HepG2 (cell line): ENCODE results near the gene DLG5. TPM values are rescaled to one million over a fixed set of nuclear protein-coding genes. Genes with fewer than 3 reads are reported as not detected.

ENCODE experiments used
- ATAC-seq: fragments of 200-7000 bp; cut with Tn5 transposase; 3 replicates; pipeline ENCODE4 v1.9.1; 2020; ENCODE audit warnings: mild to moderate bottlenecking, moderate library complexity
- BruUV-seq: library from RNA; stranded (reverse); fragments of 400-500 nt; replicated peaks from 2 replicates; lab custom pipeline; 2021; lab: Mats Ljungman, UMichigan
- CTCF ChIA-PET: fragments of 300-600 bp; formaldehyde crosslinking; extraction: SDS; loops from one replicate; lab custom pipeline; 2021; ENCODE audit warnings: low total read pairs, inconsistent platforms, low intra/inter-chr PET ratio; lab: Yijun Ruan, JAX
- POLR2A ChIA-PET: fragments of 350-600 bp; sonication (Branson Sonifier 250); formaldehyde crosslinking; loops from one replicate; lab custom pipeline; 2020; ENCODE audit warnings: antibody characterized with exemption, inconsistent platforms; lab: Yijun Ruan, JAX
- DNase-seq: peaks from one replicate; pipeline ENCODE4 v3.0.0-alpha.2; 2015; ENCODE audit warnings: low spot score
- FAIRE-seq: peaks from 3 replicates; lab custom pipeline; 2011; peaks lifted over from hg19 to GRCh38; lab: Jason Lieb, UNC
- H2AFZ ChIP-seq: one replicate; pipeline ENCODE4 v1.6.1; 2011; ENCODE audit warnings: low read length, inconsistent platforms
- H3K27ac ChIP-seq: fragments of 300-600 bp; 3 replicates; pipeline ENCODE4 v1.8.0; 2011; ENCODE audit warnings: mixed run types, mild to moderate bottlenecking, mixed read lengths, low read length, inconsistent platforms; ENCODE audit not compliant: insufficient read depth; ENCODE audit errors: extremely low read length
- H3K27me3 ChIP-seq, 2 experiments: fragments of 200-600 bp in 1 of 2; 2 replicates in 1 of 2; 3 replicates in 1 of 2; pipeline versions ENCODE4 v1.6.0 to v1.8.0; 2011; ENCODE audit warnings: low read length in 2 of 2, mild to moderate bottlenecking in 2 of 2, moderate library complexity in 2 of 2, inconsistent platforms in 1 of 2; ENCODE audit not compliant: insufficient read depth in 2 of 2, control insufficient read depth in 1 of 2
- H3K36me3 ChIP-seq, 2 experiments: fragments of 200-600 bp in 1 of 2; replicated peaks in 1 of 2; 2 replicates in 1 of 2; 3 replicates in 1 of 2; pipeline versions ENCODE4 v1.5.1 to v1.8.0; 2011; ENCODE audit warnings: low read length in 2 of 2, inconsistent platforms in 1 of 2; ENCODE audit not compliant: insufficient read depth in 2 of 2, control insufficient read depth in 1 of 2
- H3K4me1 ChIP-seq: 2 replicates; pipeline ENCODE4 v1.5.1; 2012; ENCODE audit warnings: low read length, inconsistent platforms; ENCODE audit not compliant: insufficient read depth
- H3K4me2 ChIP-seq: 2 replicates; pipeline ENCODE4 v1.6.0; 2011; ENCODE audit warnings: low read depth, low read length, inconsistent platforms
- H3K4me3 ChIP-seq, 3 experiments: fragments of 200-600 bp in 1 of 3; sonication (generic), shearing (Covaris generic) in 1 of 3; replicated peaks in 1 of 3; 2 replicates each; pipeline ENCODE4 v1.5.1; 2011 to 2016; ENCODE audit warnings: low read length in 3 of 3, inconsistent platforms in 2 of 3, low read depth in 2 of 3, mild to moderate bottlenecking in 2 of 3, control low read depth in 1 of 3, mixed read lengths in 1 of 3; ENCODE audit not compliant: insufficient read depth in 1 of 3
- H3K79me2 ChIP-seq: one replicate; pipeline ENCODE4 v1.6.1; 2011; ENCODE audit warnings: low read length, inconsistent platforms; ENCODE audit not compliant: insufficient read depth
- H3K9ac ChIP-seq: 2 replicates; pipeline ENCODE4 v1.6.0; 2011; ENCODE audit warnings: mild to moderate bottlenecking, low read depth, low read length, inconsistent platforms; ENCODE audit not compliant: insufficient read depth
- H3K9me3 ChIP-seq: 2 replicates; pipeline ENCODE4 v1.5.1; 2012; ENCODE audit warnings: mild to moderate bottlenecking, low read length
- H4K20me1 ChIP-seq: 2 replicates; pipeline ENCODE4 v1.6.0; 2011; ENCODE audit warnings: inconsistent platforms, mild to moderate bottlenecking, low read length, moderate library complexity; ENCODE audit not compliant: insufficient read depth
- ADNP ChIP-seq: sonication (generic); formaldehyde crosslinking; IDR thresholded peaks from 2 replicates; pipeline ENCODE4 v1.4.0; 2020; ENCODE audit warnings: missing genetic modification reagents
- ELF3 ChIP-seq: IDR thresholded peaks from 2 replicates; pipeline ENCODE4 v1.6.1; 2016; ENCODE audit warnings: missing genetic modification reagents, missing compliant biosample characterization
- FOXA1 ChIP-seq, 2 experiments: fragments of 450-650 bp in 1 of 2; sonication (generic) in 1 of 2; formaldehyde crosslinking in 1 of 2; IDR thresholded peaks; 2 replicates each; pipeline versions ENCODE4 v1.4.0 to v1.6.1; 2016 to 2020; ENCODE audit warnings: missing genetic modification reagents in 1 of 2
- GABPB1 ChIP-seq: IDR thresholded peaks from 2 replicates; pipeline ENCODE4 v1.6.1; 2016; ENCODE audit warnings: mild to moderate bottlenecking, missing genetic modification reagents, moderate library complexity, missing compliant biosample characterization
- HOXA3 ChIP-seq: sonication (generic); formaldehyde crosslinking; IDR thresholded peaks from 2 replicates; pipeline ENCODE4 v1.5.0; 2020; ENCODE audit warnings: missing genetic modification reagents
- KLF9 ChIP-seq: IDR thresholded peaks from 2 replicates; pipeline ENCODE4 v1.6.1; 2016; ENCODE audit warnings: low read depth
- KMT2A ChIP-seq: sonication (generic); formaldehyde crosslinking; IDR thresholded peaks from 2 replicates; pipeline ENCODE4 v1.4.0; 2020; ENCODE audit warnings: missing genetic modification reagents
- MYC ChIP-seq: sonication (generic); formaldehyde crosslinking; IDR thresholded peaks from 2 replicates; pipeline ENCODE4 v1.9.0; 2021; ENCODE audit warnings: missing genetic modification reagents, borderline replicate concordance
- NCOA2 ChIP-seq: sonication (generic); formaldehyde crosslinking; IDR thresholded peaks from 2 replicates; pipeline ENCODE4 v1.8.0; 2022; ENCODE audit warnings: inconsistent platforms
- PITX1 ChIP-seq: sonication (generic); formaldehyde crosslinking; IDR thresholded peaks from 2 replicates; pipeline ENCODE4 v1.5.1; 2020; ENCODE audit warnings: mild to moderate bottlenecking, missing genetic modification reagents
- POGZ ChIP-seq: sonication (generic); formaldehyde crosslinking; IDR thresholded peaks from 2 replicates; pipeline ENCODE4 v1.4.0; 2020; ENCODE audit warnings: mild to moderate bottlenecking, missing genetic modification reagents
- XRCC5 ChIP-seq: fragments of 200-400 bp; formaldehyde crosslinking; optimal IDR thresholded peaks from 2 replicates; pipeline ENCODE3; 2017; ENCODE audit warnings: mild to moderate bottlenecking, low read length
- ZMYM4 ChIP-seq: sonication (generic); formaldehyde crosslinking; IDR thresholded peaks from 2 replicates; pipeline ENCODE4 v1.8.1; 2023; ENCODE audit warnings: mild to moderate bottlenecking, missing genetic modification reagents
- ZNF121 ChIP-seq: sonication (generic); formaldehyde crosslinking; IDR thresholded peaks from 2 replicates; pipeline ENCODE4 v1.5.0; 2020; ENCODE audit warnings: mild to moderate bottlenecking, missing genetic modification reagents
- ZNF33A ChIP-seq: sonication (generic); formaldehyde crosslinking; IDR thresholded peaks from 2 replicates; pipeline ENCODE4 v1.5.1; 2020; ENCODE audit warnings: missing genetic modification reagents, mild to moderate bottlenecking, moderate library complexity, borderline replicate concordance
- ZNF33B ChIP-seq: sonication (generic); formaldehyde crosslinking; IDR thresholded peaks from 2 replicates; pipeline ENCODE4 v1.5.1; 2020; ENCODE audit warnings: mild to moderate bottlenecking, missing genetic modification reagents
- ZNF792 ChIP-seq: IDR thresholded peaks from 2 replicates; pipeline ENCODE4 v1.6.1; 2016
- ZNF879 ChIP-seq: sonication (generic); formaldehyde crosslinking; IDR thresholded peaks from 2 replicates; pipeline ENCODE4 v1.8.1; 2023; ENCODE audit warnings: missing genetic modification reagents
- ZZZ3 ChIP-seq: sonication (generic); formaldehyde crosslinking; IDR thresholded peaks from 2 replicates; pipeline ENCODE4 v1.4.0; 2020; ENCODE audit warnings: missing genetic modification reagents, mild to moderate bottlenecking, borderline replicate concordance
- WGBS: methylation state at CpG from one replicate; pipeline ENCODE4 v1.1.6; 2017; ENCODE audit warnings: low lambda C conversion rate; 5-methylcytosine and 5-hydroxymethylcytosine counted together
- in situ Hi-C: cut with HindIII; loops from 2 replicates; pipeline ENCODE4 v1.10.0; 2017; ENCODE audit warnings: low pct_unique_long_range_greater_than_20kb; ENCODE audit not compliant: extremely low pct_ligation_motif_present
- intact Hi-C: fragments of 100-400 bp; cut with micrococcal nuclease; formaldehyde crosslinking; loops from one replicate; pipeline ENCODE4 v1.10.0; 2022; ENCODE audit not compliant: unreplicated experiment
- polyA plus RNA-seq, 8 experiments: library from polyadenylated mRNA; depleted of rRNA in 3 of 8; stranded (reverse) in 7 of 8; unstranded in 1 of 8; fragments of >200 nt; fragmentation: Illumina TruSeq in 4 of 8; extraction: Trizol in 4 of 8; gene quantifications; 2 replicates each; pipeline versions ENCODE4 v1.2.1 to v1.2.3, GENCODE V29; 2011 to 2016; ENCODE audit warnings: low read depth in 4 of 8, missing spikeins in 1 of 8, mixed read lengths in 1 of 8; ENCODE audit not compliant: insufficient read depth in 1 of 8
- total RNA-seq, 5 experiments: library from RNA; depleted of rRNA; stranded (reverse); fragments of >200 nt; fragmentation: Illumina TruSeq; extraction: Trizol; gene quantifications; 2 replicates each; pipeline ENCODE4 v1.2.3, GENCODE V29; 2016; ENCODE audit warnings: low read depth in 1 of 5
- TF ChIP-seq, protein P1 (sequence below): sonication (generic); formaldehyde crosslinking; IDR thresholded peaks from 2 replicates; pipeline ENCODE4 v1.5.0; 2020; ENCODE audit warnings: mild to moderate bottlenecking, missing genetic modification reagents
- TF ChIP-seq, protein P2 (sequence below): sonication (generic); formaldehyde crosslinking; IDR thresholded peaks from 2 replicates; pipeline ENCODE4 v1.5.0; 2020; ENCODE audit warnings: missing genetic modification reagents
- TF ChIP-seq, protein P3 (sequence below): sonication (generic); formaldehyde crosslinking; conservative IDR thresholded peaks from 2 replicates; pipeline ENCODE4 v1.8.0; 2022; ENCODE audit warnings: low read depth, missing genetic modification reagents

DLG5 gene
- total and polyA plus RNA-seq, 2 of the 13 experiments (the other 11 are each of a cell fraction or from before 2014, with no cell fraction given), result 15.5 to 18.2 TPM

DNA sequence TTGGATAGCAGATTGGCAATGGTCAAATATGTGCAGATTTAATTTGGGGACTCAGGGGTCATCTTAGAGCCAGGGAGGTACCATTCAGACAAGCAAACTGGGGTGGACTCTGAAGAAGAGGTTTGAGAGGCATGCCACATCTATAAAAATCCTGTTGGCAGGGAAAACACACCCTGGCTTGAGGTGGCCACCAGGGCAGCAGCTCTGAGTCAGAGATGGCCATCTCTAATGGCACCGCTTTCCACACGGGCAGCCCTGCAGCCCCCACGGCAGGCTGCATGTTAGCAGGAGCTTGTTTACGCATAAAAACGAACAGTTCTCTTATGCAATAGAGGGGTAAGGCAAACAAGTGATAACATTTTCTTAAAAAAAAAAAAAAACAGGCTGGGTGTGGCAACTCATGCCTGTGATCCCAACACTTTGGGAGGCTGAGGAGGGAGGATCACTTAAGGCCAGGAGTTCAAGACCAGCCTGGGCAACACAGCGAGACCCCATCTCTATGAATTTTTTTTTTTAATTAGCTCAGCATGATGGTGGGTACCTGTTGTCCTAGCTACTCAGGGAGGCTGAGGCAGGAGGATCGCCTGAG lies 14.9 kb downstream of the DLG5 start:
- 39% methylated on average over 7 of the region's 7 CpGs for WGBS
- H3K9ac ChIP-seq, result no peak overlapping the region
- ATAC-seq (peak; percentile 57), DNase-seq (peak; percentile 77), FAIRE-seq (peak; percentile 47)
- peak overlapping the region; percentile 86 for H3K27ac ChIP-seq
- no peaks in the 10 kb centered on the region for H3K9me3 ChIP-seq
- no TSS peak for BruUV-seq
- H3K4me2 ChIP-seq, result no peak overlapping the region; the same call in 1 of the 2 replicates
- H2AFZ ChIP-seq, result no peak overlapping the region
- peaks cover 74% of the 10 kb centered on the region for H3K4me1 ChIP-seq
- intact Hi-C loops, result no loop called here
- no peaks in the 10 kb centered on the region for H4K20me1 ChIP-seq
- H3K27me3 ChIP-seq, result no peaks in the 10 kb centered on the region
- H3K79me2 ChIP-seq, result peaks cover 70% of the 10 kb centered on the region
- no peak overlapping the region for H3K4me3 ChIP-seq
- in situ Hi-C loops, result no loop called here
- ChIA-PET CTCF (no interaction called here), POLR2A (interaction anchor here (0.6 to 2.6 kb wide), 11 partner anchors 8 to 552 kb away, joined by 3 to 10 read pairs (median 5); partner anchors contain the start of gene RPS24)
- no peaks in the 10 kb centered on the region for H3K36me3 ChIP-seq
- TF ChIP-seq KLF9 (CRISPR knock-in tag) (no peak), ZNF33B (CRISPR knock-in tag) (no peak), ZNF33A (no peak), GABPB1 (CRISPR knock-in tag) (peak; percentile 7; the same call in 1 of the 2 replicates), MYC (peak; percentile 25; the same call in 1 of the 2 replicates), KMT2A (peak; percentile 14; the same call in 1 of the 2 replicates), XRCC5 (peak; percentile 21), NCOA2 (CRISPR knock-in tag) (peak; percentile 67), ZNF792 (0 out of 2 replicates have a peak, but pooled peaks have one; percentile 38), ZZZ3 (no peak), ADNP (CRISPR knock-in tag) (0 out of 2 replicates have a peak, but pooled peaks have one; percentile 30), HOXA3 (CRISPR knock-in tag) (peak; percentile 53; the same call in 1 of the 2 replicates), PITX1 (CRISPR knock-in tag) (no peak), ELF3 (peak; percentile 32; the same call in 1 of the 2 replicates), POGZ (CRISPR knock-in tag) (peak; percentile 68), ZNF121 (peak; percentile 94), FOXA1 (IDR thresholded peaks at IDR 0.05) (no peak), FOXA1 (CRISPR knock-in tag; IDR thresholded peaks at IDR 0.05) (peak; percentile 89), ZMYM4 (CRISPR knock-in tag) (peak; percentile 46; the same call in 1 of the 2 replicates), ZNF879 (no peak)
- TF ChIP-seq, protein P1, sequence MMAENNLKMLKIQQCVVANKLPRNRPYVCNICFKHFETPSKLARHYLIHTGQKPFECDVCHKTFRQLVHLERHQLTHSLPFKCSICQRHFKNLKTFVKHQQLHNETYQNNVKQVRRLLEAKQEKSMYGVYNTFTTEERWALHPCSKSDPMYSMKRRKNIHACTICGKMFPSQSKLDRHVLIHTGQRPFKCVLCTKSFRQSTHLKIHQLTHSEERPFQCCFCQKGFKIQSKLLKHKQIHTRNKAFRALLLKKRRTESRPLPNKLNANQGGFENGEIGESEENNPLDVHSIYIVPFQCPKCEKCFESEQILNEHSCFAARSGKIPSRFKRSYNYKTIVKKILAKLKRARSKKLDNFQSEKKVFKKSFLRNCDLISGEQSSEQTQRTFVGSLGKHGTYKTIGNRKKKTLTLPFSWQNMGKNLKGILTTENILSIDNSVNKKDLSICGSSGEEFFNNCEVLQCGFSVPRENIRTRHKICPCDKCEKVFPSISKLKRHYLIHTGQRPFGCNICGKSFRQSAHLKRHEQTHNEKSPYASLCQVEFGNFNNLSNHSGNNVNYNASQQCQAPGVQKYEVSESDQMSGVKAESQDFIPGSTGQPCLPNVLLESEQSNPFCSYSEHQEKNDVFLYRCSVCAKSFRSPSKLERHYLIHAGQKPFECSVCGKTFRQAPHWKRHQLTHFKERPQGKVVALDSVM (CRISPR knock-in tag), result peak; percentile 100
- TF ChIP-seq, protein P2, sequence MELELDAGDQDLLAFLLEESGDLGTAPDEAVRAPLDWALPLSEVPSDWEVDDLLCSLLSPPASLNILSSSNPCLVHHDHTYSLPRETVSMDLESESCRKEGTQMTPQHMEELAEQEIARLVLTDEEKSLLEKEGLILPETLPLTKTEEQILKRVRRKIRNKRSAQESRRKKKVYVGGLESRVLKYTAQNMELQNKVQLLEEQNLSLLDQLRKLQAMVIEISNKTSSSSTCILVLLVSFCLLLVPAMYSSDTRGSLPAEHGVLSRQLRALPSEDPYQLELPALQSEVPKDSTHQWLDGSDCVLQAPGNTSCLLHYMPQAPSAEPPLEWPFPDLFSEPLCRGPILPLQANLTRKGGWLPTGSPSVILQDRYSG (CRISPR knock-in tag), result no peak
- TF ChIP-seq, protein P3, sequence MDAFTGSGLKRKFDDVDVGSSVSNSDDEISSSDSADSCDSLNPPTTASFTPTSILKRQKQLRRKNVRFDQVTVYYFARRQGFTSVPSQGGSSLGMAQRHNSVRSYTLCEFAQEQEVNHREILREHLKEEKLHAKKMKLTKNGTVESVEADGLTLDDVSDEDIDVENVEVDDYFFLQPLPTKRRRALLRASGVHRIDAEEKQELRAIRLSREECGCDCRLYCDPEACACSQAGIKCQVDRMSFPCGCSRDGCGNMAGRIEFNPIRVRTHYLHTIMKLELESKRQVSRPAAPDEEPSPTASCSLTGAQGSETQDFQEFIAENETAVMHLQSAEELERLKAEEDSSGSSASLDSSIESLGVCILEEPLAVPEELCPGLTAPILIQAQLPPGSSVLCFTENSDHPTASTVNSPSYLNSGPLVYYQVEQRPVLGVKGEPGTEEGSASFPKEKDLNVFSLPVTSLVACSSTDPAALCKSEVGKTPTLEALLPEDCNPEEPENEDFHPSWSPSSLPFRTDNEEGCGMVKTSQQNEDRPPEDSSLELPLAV (CRISPR knock-in tag), result no peak
